HepG2 (cell line): ENCODE results near the gene LDLRAD4. TPM values are rescaled to one million over a fixed set of nuclear protein-coding genes. Genes with fewer than 3 reads are reported as not detected.

Experiments
- ATAC-seq: fragments of 200-7000 bp; cut with Tn5 transposase; 3 replicates; pipeline ENCODE4 v1.9.1; 2020; ENCODE audit warnings: mild to moderate bottlenecking, moderate library complexity
- BruUV-seq: library from RNA; stranded (reverse); fragments of 400-500 nt; replicated peaks from 2 replicates; lab custom pipeline; 2021; lab: Mats Ljungman, UMichigan
- CTCF ChIA-PET: fragments of 300-600 bp; formaldehyde crosslinking; extraction: SDS; loops from one replicate; lab custom pipeline; 2021; ENCODE audit warnings: low total read pairs, inconsistent platforms, low intra/inter-chr PET ratio; lab: Yijun Ruan, JAX
- POLR2A ChIA-PET: fragments of 350-600 bp; sonication (Branson Sonifier 250); formaldehyde crosslinking; loops from one replicate; lab custom pipeline; 2020; ENCODE audit warnings: antibody characterized with exemption, inconsistent platforms; lab: Yijun Ruan, JAX
- DNase-seq: peaks from one replicate; pipeline ENCODE4 v3.0.0-alpha.2; 2015; ENCODE audit warnings: low spot score
- FAIRE-seq: peaks from 3 replicates; lab custom pipeline; 2011; peaks lifted over from hg19 to GRCh38; lab: Jason Lieb, UNC
- H2AFZ ChIP-seq: one replicate; pipeline ENCODE4 v1.6.1; 2011; ENCODE audit warnings: low read length, inconsistent platforms
- H3K27ac ChIP-seq: fragments of 300-600 bp; 3 replicates; pipeline ENCODE4 v1.8.0; 2011; ENCODE audit warnings: mixed run types, mild to moderate bottlenecking, mixed read lengths, low read length, inconsistent platforms; ENCODE audit not compliant: insufficient read depth; ENCODE audit errors: extremely low read length
- H3K27me3 ChIP-seq, 2 experiments: fragments of 200-600 bp in 1 of 2; 2 replicates in 1 of 2; 3 replicates in 1 of 2; pipeline versions ENCODE4 v1.6.0 to v1.8.0; 2011; ENCODE audit warnings: low read length in 2 of 2, mild to moderate bottlenecking in 2 of 2, moderate library complexity in 2 of 2, inconsistent platforms in 1 of 2; ENCODE audit not compliant: insufficient read depth in 2 of 2, control insufficient read depth in 1 of 2
- H3K36me3 ChIP-seq, 2 experiments: fragments of 200-600 bp in 1 of 2; replicated peaks in 1 of 2; 2 replicates in 1 of 2; 3 replicates in 1 of 2; pipeline versions ENCODE4 v1.5.1 to v1.8.0; 2011; ENCODE audit warnings: low read length in 2 of 2, inconsistent platforms in 1 of 2; ENCODE audit not compliant: insufficient read depth in 2 of 2, control insufficient read depth in 1 of 2
- H3K4me1 ChIP-seq: 2 replicates; pipeline ENCODE4 v1.5.1; 2012; ENCODE audit warnings: low read length, inconsistent platforms; ENCODE audit not compliant: insufficient read depth
- H3K4me2 ChIP-seq: 2 replicates; pipeline ENCODE4 v1.6.0; 2011; ENCODE audit warnings: low read depth, low read length, inconsistent platforms
- H3K4me3 ChIP-seq, 3 experiments: fragments of 200-600 bp in 1 of 3; sonication (generic), shearing (Covaris generic) in 1 of 3; replicated peaks in 1 of 3; 2 replicates each; pipeline ENCODE4 v1.5.1; 2011 to 2016; ENCODE audit warnings: low read length in 3 of 3, inconsistent platforms in 2 of 3, low read depth in 2 of 3, mild to moderate bottlenecking in 2 of 3, control low read depth in 1 of 3, mixed read lengths in 1 of 3; ENCODE audit not compliant: insufficient read depth in 1 of 3
- H3K79me2 ChIP-seq: one replicate; pipeline ENCODE4 v1.6.1; 2011; ENCODE audit warnings: low read length, inconsistent platforms; ENCODE audit not compliant: insufficient read depth
- H3K9ac ChIP-seq: 2 replicates; pipeline ENCODE4 v1.6.0; 2011; ENCODE audit warnings: mild to moderate bottlenecking, low read depth, low read length, inconsistent platforms; ENCODE audit not compliant: insufficient read depth
- H3K9me3 ChIP-seq: 2 replicates; pipeline ENCODE4 v1.5.1; 2012; ENCODE audit warnings: mild to moderate bottlenecking, low read length
- H4K20me1 ChIP-seq: 2 replicates; pipeline ENCODE4 v1.6.0; 2011; ENCODE audit warnings: inconsistent platforms, mild to moderate bottlenecking, low read length, moderate library complexity; ENCODE audit not compliant: insufficient read depth
- KDM2A ChIP-seq: sonication (generic); formaldehyde crosslinking; IDR thresholded peaks from 2 replicates; pipeline ENCODE4 v1.4.0; 2020; ENCODE audit warnings: low read depth, missing genetic modification reagents, borderline replicate concordance
- KDM4B ChIP-seq: sonication (generic); formaldehyde crosslinking; IDR thresholded peaks from 2 replicates; pipeline ENCODE4 v1.4.0; 2020; ENCODE audit warnings: missing genetic modification reagents
- KDM6A ChIP-seq: IDR thresholded peaks from 2 replicates; pipeline ENCODE4 v1.6.1; 2016; ENCODE audit warnings: low read depth
- MEIS1 ChIP-seq: sonication (generic); formaldehyde crosslinking; IDR thresholded peaks from 2 replicates; pipeline ENCODE4 v1.9.0; 2021; ENCODE audit warnings: mild to moderate bottlenecking, missing genetic modification reagents, moderate library complexity, borderline replicate concordance
- NCOA2 ChIP-seq: sonication (generic); formaldehyde crosslinking; IDR thresholded peaks from 2 replicates; pipeline ENCODE4 v1.8.0; 2022; ENCODE audit warnings: inconsistent platforms
- TRIM22 ChIP-seq: fragments of 450-650 bp; IDR thresholded peaks from 2 replicates; pipeline ENCODE4 v1.6.1; 2017
- ZFYVE20 ChIP-seq: sonication (generic); formaldehyde crosslinking; IDR thresholded peaks from 2 replicates; pipeline ENCODE4 v1.8.0; 2023; ENCODE audit warnings: low read depth, mild to moderate bottlenecking, moderate library complexity, missing genetic modification reagents, borderline replicate concordance
- ZNF20 ChIP-seq: sonication (generic); formaldehyde crosslinking; IDR thresholded peaks from 2 replicates; pipeline ENCODE4 v1.4.0; 2020; ENCODE audit warnings: mild to moderate bottlenecking, moderate library complexity, missing genetic modification reagents
- ZNF597 ChIP-seq: sonication (generic); formaldehyde crosslinking; IDR thresholded peaks from 2 replicates; pipeline ENCODE4 v1.5.0; 2020; ENCODE audit warnings: missing genetic modification reagents
- ZNF878 ChIP-seq: sonication (generic); formaldehyde crosslinking; IDR thresholded peaks from 2 replicates; pipeline ENCODE4 v1.8.1; 2023; ENCODE audit warnings: mild to moderate bottlenecking, missing genetic modification reagents, moderate library complexity
- ZSCAN31 ChIP-seq: sonication (generic); formaldehyde crosslinking; IDR thresholded peaks from 2 replicates; pipeline ENCODE4 v1.5.0; 2020; ENCODE audit warnings: low read depth, mild to moderate bottlenecking, missing genetic modification reagents
- WGBS: methylation state at CpG from one replicate; pipeline ENCODE4 v1.1.6; 2017; ENCODE audit warnings: low lambda C conversion rate; 5-methylcytosine and 5-hydroxymethylcytosine counted together
- in situ Hi-C: cut with HindIII; loops from 2 replicates; pipeline ENCODE4 v1.10.0; 2017; ENCODE audit warnings: low pct_unique_long_range_greater_than_20kb; ENCODE audit not compliant: extremely low pct_ligation_motif_present
- intact Hi-C: fragments of 100-400 bp; cut with micrococcal nuclease; formaldehyde crosslinking; loops from one replicate; pipeline ENCODE4 v1.10.0; 2022; ENCODE audit not compliant: unreplicated experiment
- polyA plus RNA-seq, 8 experiments: library from polyadenylated mRNA; depleted of rRNA in 3 of 8; stranded (reverse) in 7 of 8; unstranded in 1 of 8; fragments of >200 nt; fragmentation: Illumina TruSeq in 4 of 8; extraction: Trizol in 4 of 8; gene quantifications; 2 replicates each; pipeline versions ENCODE4 v1.2.1 to v1.2.3, GENCODE V29; 2011 to 2016; ENCODE audit warnings: low read depth in 4 of 8, missing spikeins in 1 of 8, mixed read lengths in 1 of 8; ENCODE audit not compliant: insufficient read depth in 1 of 8
- total RNA-seq, 5 experiments: library from RNA; depleted of rRNA; stranded (reverse); fragments of >200 nt; fragmentation: Illumina TruSeq; extraction: Trizol; gene quantifications; 2 replicates each; pipeline ENCODE4 v1.2.3, GENCODE V29; 2016; ENCODE audit warnings: low read depth in 1 of 5

The LDLRAD4 gene
- total and polyA plus RNA-seq, 2 of the 13 experiments (the other 11 are each of a cell fraction or from before 2014, with no cell fraction given): 13.6 to 20.9 TPM

- POLR2A ChIA-PET: no interaction called here
- Histone ChIP-seq H3K27ac (no peak overlapping the region), H2AFZ (no peak overlapping the region), H3K79me2 (no peaks in the 10 kb centered on the region), H3K4me1 (peaks cover 13% of the 10 kb centered on the region), H3K4me3 (no peak overlapping the region), H3K27me3 (no peaks in the 10 kb centered on the region; a peak in 1 of 5 replicates), H3K36me3 (no peaks in the 10 kb centered on the region), H3K4me2 (no peak overlapping the region), H3K9me3 (no peaks in the 10 kb centered on the region), H3K9ac (no peak overlapping the region), H4K20me1 (no peaks in the 10 kb centered on the region)
- FAIRE-seq: no peak
- whole genome bisulfite sequencing: 97% methylated on average over 13 of the region's 13 CpGs
- CTCF ChIA-PET: no interaction called here
- BruUV-seq: no TSS peak
- DNase-seq: no peak
- ATAC-seq: no peak
- intact Hi-C loops: no loop called here
- in situ Hi-C loops: no loop called here
- no peak for TF ChIP-seq ZFYVE20 (CRISPR knock-in tag)
- no peak for TF ChIP-seq TRIM22
- TF ChIP-seq MEIS1: no peak
- TF ChIP-seq KDM2A (CRISPR knock-in tag): no peak
- no peak for TF ChIP-seq NCOA2 (CRISPR knock-in tag)
- TF ChIP-seq KDM6A (CRISPR knock-in tag): no peak
- no peak for TF ChIP-seq ZNF878 (CRISPR knock-in tag)
These were observed 23.3 kb downstream of the LDLRAD4 start for GRCh38 chr18:13241893-13242175.

GRCh38 chr18:13242797-13243196, 24.2 kb downstream of the LDLRAD4 start:
- no peaks in the 10 kb centered on the region for H3K9me3 ChIP-seq
- TF ChIP-seq ZNF20 (CRISPR knock-in tag) (no peak), ZSCAN31 (CRISPR knock-in tag) (no peak), KDM4B (no peak), ZNF597 (CRISPR knock-in tag) (no peak)

More at GRCh38 chr18:13242797-13243196, 24.2 kb downstream of the LDLRAD4 start:
- POLR2A ChIA-PET: no interaction called here
- H3K4me3 ChIP-seq: no peak overlapping the region
- H4K20me1 ChIP-seq: no peaks in the 10 kb centered on the region
- peaks cover 13% of the 10 kb centered on the region for H3K4me1 ChIP-seq
- no peak overlapping the region for H2AFZ ChIP-seq
- no peak overlapping the region for H3K9ac ChIP-seq
- H3K4me2 ChIP-seq: no peak overlapping the region
- no TSS peak for BruUV-seq
- DNase-seq (no peak), FAIRE-seq (no peak), ATAC-seq (no peak)
- in situ Hi-C loops (no loop called here), intact Hi-C loops (no loop called here)
- CTCF ChIA-PET: no interaction called here
- H3K27ac ChIP-seq: no peak overlapping the region
- H3K36me3 ChIP-seq: no peaks in the 10 kb centered on the region
- H3K27me3 ChIP-seq: no peaks in the 10 kb centered on the region; a peak in 1 of 5 replicates
- H3K79me2 ChIP-seq: no peaks in the 10 kb centered on the region
- WGBS: 90% methylated on average over 5 of the region's 5 CpGs
